HepG2 (cell line): ENCODE measurements around the gene ZNF225. TPM values are rescaled to one million over a fixed set of nuclear protein-coding genes. Genes with fewer than 3 reads are reported as not detected.

Experiments used
- CBX1 ChIP-seq: IDR thresholded peaks from one replicate; pipeline ENCODE4 v1.6.1; 2016; ENCODE audit warnings: antibody characterized with exemption, low read depth
- E2F2 ChIP-seq: sonication (generic); formaldehyde crosslinking; IDR thresholded peaks from 2 replicates; pipeline ENCODE4 v1.4.0; 2020; ENCODE audit warnings: missing genetic modification reagents, borderline replicate concordance
- ELF4 ChIP-seq: sonication (generic); formaldehyde crosslinking; IDR thresholded peaks from 2 replicates; pipeline ENCODE4 v1.5.0; 2020; ENCODE audit warnings: missing genetic modification reagents, mild to moderate bottlenecking, moderate library complexity, borderline replicate concordance
- GABPB1 ChIP-seq: IDR thresholded peaks from 2 replicates; pipeline ENCODE4 v1.6.1; 2016; ENCODE audit warnings: mild to moderate bottlenecking, missing genetic modification reagents, moderate library complexity, missing compliant biosample characterization
- HINFP ChIP-seq: sonication (generic); formaldehyde crosslinking; IDR thresholded peaks from 2 replicates; pipeline ENCODE4 v1.4.0; 2020; ENCODE audit warnings: low read depth, mild to moderate bottlenecking, missing genetic modification reagents
- NRL ChIP-seq: sonication (generic); formaldehyde crosslinking; IDR thresholded peaks from 2 replicates; pipeline ENCODE4 v1.5.0; 2020; ENCODE audit warnings: missing genetic modification reagents, mild to moderate bottlenecking, moderate library complexity, borderline replicate concordance
- PAF1 ChIP-seq: IDR thresholded peaks from 2 replicates; pipeline ENCODE4 v1.6.1; 2016; ENCODE audit warnings: missing genetic modification reagents, missing compliant biosample characterization
- SALL1 ChIP-seq: sonication (generic); formaldehyde crosslinking; IDR thresholded peaks from 2 replicates; pipeline ENCODE4 v1.8.0; 2022; ENCODE audit warnings: mild to moderate bottlenecking, missing genetic modification reagents
- STAG1 ChIP-seq: sonication (generic); formaldehyde crosslinking; IDR thresholded peaks from 2 replicates; pipeline ENCODE4 v1.4.0; 2020; ENCODE audit warnings: missing genetic modification reagents
- YEATS2 ChIP-seq: sonication (generic); formaldehyde crosslinking; IDR thresholded peaks from 2 replicates; pipeline ENCODE4 v1.4.0; 2020; ENCODE audit warnings: missing genetic modification reagents, borderline replicate concordance
- ZFP1 ChIP-seq: IDR thresholded peaks from 2 replicates; pipeline ENCODE4 v1.6.1; 2016
- ZFYVE20 ChIP-seq: sonication (generic); formaldehyde crosslinking; IDR thresholded peaks from 2 replicates; pipeline ENCODE4 v1.8.0; 2023; ENCODE audit warnings: low read depth, mild to moderate bottlenecking, moderate library complexity, missing genetic modification reagents, borderline replicate concordance
- ZNF12 ChIP-seq: sonication (generic); formaldehyde crosslinking; IDR thresholded peaks from 2 replicates; pipeline ENCODE4 v1.5.0; 2020; ENCODE audit warnings: missing genetic modification reagents
- ZNF136 ChIP-seq: sonication (generic); formaldehyde crosslinking; IDR thresholded peaks from 2 replicates; pipeline ENCODE4 v1.8.1; 2022; ENCODE audit warnings: low read depth, mild to moderate bottlenecking, moderate library complexity, missing genetic modification reagents
- polyA plus RNA-seq, 8 experiments: library from polyadenylated mRNA; depleted of rRNA in 3 of 8; stranded (reverse) in 7 of 8; unstranded in 1 of 8; fragments of >200 nt; fragmentation: Illumina TruSeq in 4 of 8; extraction: Trizol in 4 of 8; gene quantifications; 2 replicates each; pipeline versions ENCODE4 v1.2.1 to v1.2.3, GENCODE V29; 2011 to 2016; ENCODE audit warnings: low read depth in 4 of 8, missing spikeins in 1 of 8, mixed read lengths in 1 of 8; ENCODE audit not compliant: insufficient read depth in 1 of 8
- total RNA-seq, 5 experiments: library from RNA; depleted of rRNA; stranded (reverse); fragments of >200 nt; fragmentation: Illumina TruSeq; extraction: Trizol; gene quantifications; 2 replicates each; pipeline ENCODE4 v1.2.3, GENCODE V29; 2016; ENCODE audit warnings: low read depth in 1 of 5
- TF ChIP-seq, protein P1 (sequence below): sonication (generic); formaldehyde crosslinking; IDR thresholded peaks from 2 replicates; pipeline ENCODE4 v1.4.0; 2020; ENCODE audit warnings: missing genetic modification reagents, mild to moderate bottlenecking, borderline replicate concordance
- TF ChIP-seq, protein P2 (sequence below): IDR thresholded peaks from 2 replicates; pipeline ENCODE4 v1.6.1; 2012; ENCODE audit warnings: low read length, improper control_type of control experiment
- TF ChIP-seq, protein P3 (sequence below): sonication (generic); formaldehyde crosslinking; IDR thresholded peaks from 2 replicates; pipeline ENCODE4 v1.5.0; 2020; ENCODE audit warnings: mild to moderate bottlenecking, missing genetic modification reagents

ZNF225 gene
- total and polyA plus RNA-seq, 2 of the 13 experiments (the other 11 are each of a cell fraction or from before 2014, with no cell fraction given), result 0.87 to 3.3 TPM

DNA sequence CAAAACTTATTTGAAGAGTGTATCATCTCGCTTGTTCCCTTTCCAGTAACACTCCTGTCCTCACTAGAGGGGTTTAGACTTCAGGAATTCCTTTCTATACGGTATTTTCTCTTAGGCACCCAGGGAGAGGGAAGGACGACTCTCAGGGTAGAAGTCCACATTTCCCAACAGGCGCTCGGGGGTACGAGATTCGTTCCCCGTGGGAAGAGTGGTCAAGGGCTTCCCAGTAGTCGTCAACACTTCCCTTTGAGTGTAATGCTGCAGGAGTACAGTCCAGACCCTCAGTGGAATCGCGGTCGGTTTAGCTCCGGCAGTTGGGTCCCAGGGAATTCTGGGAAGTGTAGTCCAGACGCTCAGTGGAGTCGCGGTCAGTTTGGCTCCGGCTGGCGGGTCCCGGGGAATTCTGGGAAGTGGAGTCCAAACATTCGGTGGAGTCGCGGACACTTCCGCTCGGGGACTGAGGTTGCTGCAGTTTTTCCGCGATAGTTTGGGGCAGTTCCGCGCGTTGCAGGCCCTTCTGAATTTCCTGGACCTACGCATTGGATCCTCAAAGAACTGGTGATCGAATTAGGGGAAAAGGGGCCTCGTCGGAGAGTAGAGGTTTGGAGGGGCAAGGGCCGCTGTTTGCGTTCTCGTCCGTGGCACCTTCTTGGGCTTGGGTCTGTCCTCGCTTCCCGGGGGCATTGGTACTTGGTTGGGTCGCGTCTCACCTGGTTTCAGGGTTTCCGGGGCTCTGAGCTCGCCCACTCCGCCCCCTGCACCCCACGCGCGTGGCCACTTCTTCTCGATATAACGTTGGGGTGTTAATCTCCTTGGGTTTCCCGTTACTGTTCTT is 19.1 kb upstream of the ZNF225 start, which contains the start of gene ZNF224 (continued):
- TF ChIP-seq, protein P1, sequence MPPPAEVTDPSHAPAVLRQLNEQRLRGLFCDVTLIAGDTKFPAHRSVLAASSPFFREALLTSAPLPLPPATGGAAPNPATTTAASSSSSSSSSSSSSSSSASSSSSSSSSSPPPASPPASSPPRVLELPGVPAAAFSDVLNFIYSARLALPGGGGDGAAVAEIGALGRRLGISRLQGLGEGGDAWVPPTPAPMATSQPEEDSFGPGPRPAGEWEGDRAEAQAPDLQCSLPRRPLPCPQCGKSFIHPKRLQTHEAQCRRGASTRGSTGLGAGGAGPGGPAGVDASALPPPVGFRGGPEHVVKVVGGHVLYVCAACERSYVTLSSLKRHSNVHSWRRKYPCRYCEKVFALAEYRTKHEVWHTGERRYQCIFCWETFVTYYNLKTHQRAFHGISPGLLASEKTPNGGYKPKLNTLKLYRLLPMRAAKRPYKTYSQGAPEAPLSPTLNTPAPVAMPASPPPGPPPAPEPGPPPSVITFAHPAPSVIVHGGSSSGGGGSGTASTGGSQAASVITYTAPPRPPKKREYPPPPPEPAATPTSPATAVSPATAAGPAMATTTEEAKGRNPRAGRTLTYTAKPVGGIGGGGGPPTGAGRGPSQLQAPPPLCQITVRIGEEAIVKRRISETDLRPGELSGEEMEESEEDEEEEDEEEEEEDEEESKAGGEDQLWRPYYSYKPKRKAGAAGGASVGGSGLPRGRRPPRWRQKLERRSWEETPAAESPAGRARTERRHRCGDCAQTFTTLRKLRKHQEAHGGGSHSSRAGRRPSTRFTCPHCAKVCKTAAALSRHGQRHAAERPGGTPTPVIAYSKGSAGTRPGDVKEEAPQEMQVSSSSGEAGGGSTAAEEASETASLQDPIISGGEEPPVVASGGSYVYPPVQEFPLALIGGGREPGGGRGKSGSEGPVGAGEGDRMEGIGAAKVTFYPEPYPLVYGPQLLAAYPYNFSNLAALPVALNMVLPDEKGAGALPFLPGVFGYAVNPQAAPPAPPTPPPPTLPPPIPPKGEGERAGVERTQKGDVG (CRISPR knock-in tag), result no peak
- TF ChIP-seq ELF4 (CRISPR knock-in tag) (no peak), YEATS2 (CRISPR knock-in tag) (peak; percentile 68; the same call in 1 of the 2 replicates), SALL1 (CRISPR knock-in tag) (peak; percentile 60), STAG1 (CRISPR knock-in tag) (peak; percentile 24; the same call in 1 of the 2 replicates), GABPB1 (CRISPR knock-in tag) (peak; percentile 93), CBX1 (no peak), ZNF136 (CRISPR knock-in tag) (no peak), PAF1 (CRISPR knock-in tag) (no peak), E2F2 (CRISPR knock-in tag) (no peak), ZFYVE20 (CRISPR knock-in tag) (no peak), NRL (CRISPR knock-in tag) (no peak), ZNF12 (CRISPR knock-in tag) (no peak), ZFP1 (CRISPR knock-in tag) (no peak), HINFP (no peak; the same call in 1 of the 2 replicates)
- TF ChIP-seq, protein P2, sequence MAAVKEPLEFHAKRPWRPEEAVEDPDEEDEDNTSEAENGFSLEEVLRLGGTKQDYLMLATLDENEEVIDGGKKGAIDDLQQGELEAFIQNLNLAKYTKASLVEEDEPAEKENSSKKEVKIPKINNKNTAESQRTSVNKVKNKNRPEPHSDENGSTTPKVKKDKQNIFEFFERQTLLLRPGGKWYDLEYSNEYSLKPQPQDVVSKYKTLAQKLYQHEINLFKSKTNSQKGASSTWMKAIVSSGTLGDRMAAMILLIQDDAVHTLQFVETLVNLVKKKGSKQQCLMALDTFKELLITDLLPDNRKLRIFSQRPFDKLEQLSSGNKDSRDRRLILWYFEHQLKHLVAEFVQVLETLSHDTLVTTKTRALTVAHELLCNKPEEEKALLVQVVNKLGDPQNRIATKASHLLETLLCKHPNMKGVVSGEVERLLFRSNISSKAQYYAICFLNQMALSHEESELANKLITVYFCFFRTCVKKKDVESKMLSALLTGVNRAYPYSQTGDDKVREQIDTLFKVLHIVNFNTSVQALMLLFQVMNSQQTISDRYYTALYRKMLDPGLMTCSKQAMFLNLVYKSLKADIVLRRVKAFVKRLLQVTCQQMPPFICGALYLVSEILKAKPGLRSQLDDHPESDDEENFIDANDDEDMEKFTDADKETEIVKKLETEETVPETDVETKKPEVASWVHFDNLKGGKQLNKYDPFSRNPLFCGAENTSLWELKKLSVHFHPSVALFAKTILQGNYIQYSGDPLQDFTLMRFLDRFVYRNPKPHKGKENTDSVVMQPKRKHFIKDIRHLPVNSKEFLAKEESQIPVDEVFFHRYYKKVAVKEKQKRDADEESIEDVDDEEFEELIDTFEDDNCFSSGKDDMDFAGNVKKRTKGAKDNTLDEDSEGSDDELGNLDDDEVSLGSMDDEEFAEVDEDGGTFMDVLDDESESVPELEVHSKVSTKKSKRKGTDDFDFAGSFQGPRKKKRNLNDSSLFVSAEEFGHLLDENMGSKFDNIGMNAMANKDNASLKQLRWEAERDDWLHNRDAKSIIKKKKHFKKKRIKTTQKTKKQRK, result no peak
- TF ChIP-seq, protein P3, sequence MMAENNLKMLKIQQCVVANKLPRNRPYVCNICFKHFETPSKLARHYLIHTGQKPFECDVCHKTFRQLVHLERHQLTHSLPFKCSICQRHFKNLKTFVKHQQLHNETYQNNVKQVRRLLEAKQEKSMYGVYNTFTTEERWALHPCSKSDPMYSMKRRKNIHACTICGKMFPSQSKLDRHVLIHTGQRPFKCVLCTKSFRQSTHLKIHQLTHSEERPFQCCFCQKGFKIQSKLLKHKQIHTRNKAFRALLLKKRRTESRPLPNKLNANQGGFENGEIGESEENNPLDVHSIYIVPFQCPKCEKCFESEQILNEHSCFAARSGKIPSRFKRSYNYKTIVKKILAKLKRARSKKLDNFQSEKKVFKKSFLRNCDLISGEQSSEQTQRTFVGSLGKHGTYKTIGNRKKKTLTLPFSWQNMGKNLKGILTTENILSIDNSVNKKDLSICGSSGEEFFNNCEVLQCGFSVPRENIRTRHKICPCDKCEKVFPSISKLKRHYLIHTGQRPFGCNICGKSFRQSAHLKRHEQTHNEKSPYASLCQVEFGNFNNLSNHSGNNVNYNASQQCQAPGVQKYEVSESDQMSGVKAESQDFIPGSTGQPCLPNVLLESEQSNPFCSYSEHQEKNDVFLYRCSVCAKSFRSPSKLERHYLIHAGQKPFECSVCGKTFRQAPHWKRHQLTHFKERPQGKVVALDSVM (CRISPR knock-in tag), result no peak
